Testis (tissue), 5 donors: ENCODE data around the gene PAX9. TPM values are rescaled to one million over a fixed set of nuclear protein-coding genes. Genes with fewer than 3 reads are reported as not detected.

Experiments
- DNase-seq: peaks from one replicate; pipeline ENCODE4 v3.0.0-alpha.2; 2019
- H3K27ac ChIP-seq, 2 donors: fragments of 200-600 bp; sonication (generic); one replicate each; pipeline ENCODE4 v1.5.1; 2019
- H3K27me3 ChIP-seq: fragments of 200-600 bp; sonication (generic); one replicate; pipeline ENCODE4 v1.5.1; 2019
- H3K36me3 ChIP-seq: fragments of 200-600 bp; sonication (generic); one replicate; pipeline ENCODE4 v1.5.1; 2017; ENCODE audit warnings: low read depth; ENCODE audit errors: missing control alignments
- H3K4me1 ChIP-seq: fragments of 200-600 bp; sonication (generic); one replicate; pipeline ENCODE4 v1.5.1; 2019
- H3K4me3 ChIP-seq, 2 donors: fragments of 200-600 bp; sonication (generic); one replicate each; pipeline ENCODE4 v1.5.1; 2017 to 2019
- H3K9me3 ChIP-seq: fragments of 200-600 bp; sonication (generic); one replicate; pipeline ENCODE4 v1.5.1; 2017
- POLR2A ChIP-seq: fragments of 450-650 bp; IDR thresholded peaks from one replicate; pipeline ENCODE4 v1.6.1; 2017; ENCODE audit warnings: antibody characterized with exemption, mild to moderate bottlenecking, moderate library complexity
- WGBS, 2 donors: methylation state at CpG; one replicate each; pipeline ENCODE4 v1.1.5; 2018; 5-methylcytosine and 5-hydroxymethylcytosine counted together
- intact Hi-C: fragments of 100-400 bp; cut with DNase I; formaldehyde crosslinking; loops from one replicate; pipeline ENCODE4 v1.15.1; 2023; ENCODE audit warnings: low total_unique reads
- long read RNA-seq, 2 donors: transcript quantifications; one replicate each; lab custom pipeline, GENCODE V29; 2026
- polyA plus RNA-seq: library from polyadenylated mRNA; stranded (reverse); fragments of 350-450 nt; fragmentation: Illumina TruSeq; extraction: RNeasy Lipid Tissue Mini Kit (QIAGEN cat#74804); gene quantifications from one replicate; pipeline ENCODE4 v1.2.3, GENCODE V29; 2014; ENCODE audit warnings: low read depth, low replicate concordance; ENCODE audit not compliant: insufficient read depth
- total RNA-seq, 2 donors: library from RNA; depleted of rRNA; stranded (reverse); fragments of >200 nt; gene quantifications; one replicate each; pipeline ENCODE4 v1.2.3, GENCODE V29; 2016
- TF ChIP-seq, protein P1 (sequence below), 3 experiments: fragments of 450-650 bp in 2 of 3; fragments of 200-600 bp in 1 of 3; sonication (generic) in 1 of 3; IDR thresholded peaks; one replicate each; pipeline ENCODE4 v1.5.1; 2016 to 2019; ENCODE audit warnings: antibody characterized with exemption in 3 of 3, mild to moderate bottlenecking in 2 of 3, moderate library complexity in 1 of 3

The PAX9 gene
- total RNA-seq (under 1 TPM; 0.50 to 0.87 TPM), polyA plus RNA-seq (0.13 TPM)
- long read RNA-seq, donor 1, result 0 reads
- long read RNA-seq, donor 2, result 0 reads

DNA sequence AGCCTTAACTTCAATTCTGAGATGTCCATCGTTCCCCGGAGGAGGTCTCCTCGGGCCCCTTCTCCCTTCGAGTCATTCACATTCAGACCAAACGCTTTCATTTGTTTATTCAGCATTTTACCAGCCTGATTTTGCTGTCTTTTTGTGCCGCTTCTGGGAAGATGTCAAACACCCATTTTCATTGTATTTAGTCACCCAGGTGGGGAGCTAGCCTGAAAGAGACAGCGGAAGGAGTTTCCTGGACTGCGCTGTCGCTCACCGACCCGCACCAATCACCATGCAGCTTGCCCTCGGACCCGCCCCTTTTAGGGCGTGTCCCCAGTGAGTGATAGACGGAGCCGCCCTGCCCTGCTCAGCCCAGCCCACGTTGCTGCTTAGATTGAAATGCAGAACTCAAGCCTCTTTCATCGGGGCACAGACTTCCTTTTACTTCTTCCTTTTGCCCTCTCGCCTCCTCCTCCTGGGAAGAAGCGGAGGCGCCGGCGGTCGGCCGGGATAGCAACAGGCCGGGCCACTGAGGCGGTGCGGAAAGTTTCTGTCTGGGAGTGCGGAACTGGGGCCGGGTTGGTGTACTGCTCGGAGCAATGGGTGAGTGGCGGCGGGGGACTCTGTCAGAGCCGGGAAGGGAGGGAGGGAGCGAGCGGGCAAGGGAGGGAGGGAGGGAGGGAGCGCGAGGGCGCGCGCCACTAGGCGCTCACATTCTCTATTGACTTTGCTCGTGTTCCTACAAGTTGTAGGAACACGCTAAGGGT is at the start of gene PAX9:
TSS of gene PAX9 (plus strand) at position 355 of the 752 bp plus-strand sequence. CDS start at position 585, 230 bp downstream.
- intact Hi-C loops, result no loop called here
- Histone ChIP-seq H3K27ac (no peak within 1 kb of the TSS), H3K27me3 (peaks cover 4% of the 10 kb centered on the region), H3K36me3 (no peaks in the 10 kb centered on the region), H3K4me3 (peak within 1 kb of the TSS; percentile 26 to 40), H3K9me3 (no peaks in the 10 kb centered on the region), H3K4me1 (peaks cover 17% of the 10 kb centered on the region)
- DNase-seq, result peak; percentile 93
- TF ChIP-seq, protein P1, sequence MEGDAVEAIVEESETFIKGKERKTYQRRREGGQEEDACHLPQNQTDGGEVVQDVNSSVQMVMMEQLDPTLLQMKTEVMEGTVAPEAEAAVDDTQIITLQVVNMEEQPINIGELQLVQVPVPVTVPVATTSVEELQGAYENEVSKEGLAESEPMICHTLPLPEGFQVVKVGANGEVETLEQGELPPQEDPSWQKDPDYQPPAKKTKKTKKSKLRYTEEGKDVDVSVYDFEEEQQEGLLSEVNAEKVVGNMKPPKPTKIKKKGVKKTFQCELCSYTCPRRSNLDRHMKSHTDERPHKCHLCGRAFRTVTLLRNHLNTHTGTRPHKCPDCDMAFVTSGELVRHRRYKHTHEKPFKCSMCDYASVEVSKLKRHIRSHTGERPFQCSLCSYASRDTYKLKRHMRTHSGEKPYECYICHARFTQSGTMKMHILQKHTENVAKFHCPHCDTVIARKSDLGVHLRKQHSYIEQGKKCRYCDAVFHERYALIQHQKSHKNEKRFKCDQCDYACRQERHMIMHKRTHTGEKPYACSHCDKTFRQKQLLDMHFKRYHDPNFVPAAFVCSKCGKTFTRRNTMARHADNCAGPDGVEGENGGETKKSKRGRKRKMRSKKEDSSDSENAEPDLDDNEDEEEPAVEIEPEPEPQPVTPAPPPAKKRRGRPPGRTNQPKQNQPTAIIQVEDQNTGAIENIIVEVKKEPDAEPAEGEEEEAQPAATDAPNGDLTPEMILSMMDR (IDR thresholded peaks at IDR 0.05), result no peak
- no peak for TF ChIP-seq POLR2A
- WGBS, 2 donors, result 2% methylated on average over 24 to 44 of the region's 44 CpGs

GRCh38 chr14:36617824-36618223 is 43.8 kb upstream of the PAX9 start:
- Histone ChIP-seq H3K9me3 (no peaks in the 10 kb centered on the region), H3K36me3 (no peaks in the 10 kb centered on the region), H3K4me1 (no peaks in the 10 kb centered on the region), H3K27me3 (no peaks in the 10 kb centered on the region), H3K4me3 (no peak overlapping the region), H3K27ac (no peak overlapping the region)
- intact Hi-C loops, result no loop called here
- 80 to 93% methylated on average over 2 to 5 of the region's 5 CpGs for WGBS, 2 donors
- TF ChIP-seq, protein P1 (IDR thresholded peaks at IDR 0.05), result no peak
- TF ChIP-seq POLR2A, result no peak
- no peak for DNase-seq

GRCh38 chr14:36618641-36619040 is 43.0 kb upstream of the PAX9 start:
- 71 to 75% methylated on average over 2 of the region's 2 CpGs for WGBS, 2 donors
- H3K9me3 ChIP-seq, result no peaks in the 10 kb centered on the region
- no peak overlapping the region for H3K27ac ChIP-seq
- DNase-seq, result no peak
- no peaks in the 10 kb centered on the region for H3K36me3 ChIP-seq
- TF ChIP-seq, protein P1 (IDR thresholded peaks at IDR 0.05), result no peak
- TF ChIP-seq POLR2A, result no peak
- H3K4me1 ChIP-seq, result no peaks in the 10 kb centered on the region
- intact Hi-C loops, result no loop called here
- H3K4me3 ChIP-seq, result no peak overlapping the region
- no peaks in the 10 kb centered on the region for H3K27me3 ChIP-seq

GRCh38 chr14:36619131-36619530 is 42.5 kb upstream of the PAX9 start:
- Histone ChIP-seq H3K36me3 (no peaks in the 10 kb centered on the region), H3K27me3 (no peaks in the 10 kb centered on the region), H3K4me3 (no peak overlapping the region), H3K4me1 (no peaks in the 10 kb centered on the region), H3K27ac (no peak overlapping the region), H3K9me3 (no peaks in the 10 kb centered on the region)
- WGBS, 2 donors, result 84 to 95% methylated on average over 3 of the region's 3 CpGs
- TF ChIP-seq, protein P1 (IDR thresholded peaks at IDR 0.05), result no peak
- no peak for TF ChIP-seq POLR2A
- no peak for DNase-seq
- intact Hi-C loops, result no loop called here

- no peak for DNase-seq
- TF ChIP-seq, protein P1 (IDR thresholded peaks at IDR 0.05), result no peak
- no peak for TF ChIP-seq POLR2A
- H3K9me3 ChIP-seq, result no peaks in the 10 kb centered on the region
- no peaks in the 10 kb centered on the region for H3K27me3 ChIP-seq
- H3K36me3 ChIP-seq, result no peaks in the 10 kb centered on the region
- no peak overlapping the region for H3K4me3 ChIP-seq
- 81 to 91% methylated on average over 2 of the region's 2 CpGs for WGBS, 2 donors
- no peak overlapping the region for H3K27ac ChIP-seq
- H3K4me1 ChIP-seq, result no peaks in the 10 kb centered on the region
- intact Hi-C loops, result no loop called here
Observed at GRCh38 chr14:36619853-36620252, 41.8 kb upstream of the PAX9 start.
